A673 (cell line): ENCODE measurements around the gene FBLN2. TPM values are rescaled to one million over a fixed set of nuclear protein-coding genes. Genes with fewer than 3 reads are reported as not detected.

Experiments
- BruUV-seq: library from RNA; stranded (reverse); fragments of 400-500 nt; replicated peaks from 2 replicates; lab custom pipeline; 2021; lab: Mats Ljungman, UMichigan
- CTCF ChIA-PET: fragments of 300-600 bp; sonication (Branson Sonifier 250); formaldehyde crosslinking; loops from one replicate; lab custom pipeline; 2022; ENCODE audit warnings: antibody characterized with exemption; lab: Charles Lee
- POLR2A ChIA-PET: fragments of 300-600 bp; sonication (Branson Sonifier 250); formaldehyde crosslinking; loops from one replicate; lab custom pipeline; 2022; ENCODE audit warnings: antibody characterized with exemption; ENCODE audit not compliant: low non-redundant PET; lab: Charles Lee
- DNase-seq: peaks from one replicate; pipeline ENCODE4 v3.0.0-alpha.2; 2015; ENCODE audit warnings: low spot score
- H3K27ac ChIP-seq: fragments of 200-600 bp; sonication (generic); 2 replicates; pipeline ENCODE4 v1.5.1; 2016; ENCODE audit warnings: mixed run types, low read depth, mild to moderate bottlenecking, mixed read lengths, antibody characterized with exemption, low read length; ENCODE audit not compliant: poor library complexity, severe bottlenecking
- H3K27me3 ChIP-seq: fragments of 200-600 bp; sonication (generic); replicated peaks from 2 replicates; pipeline ENCODE4 v1.6.1; 2017; ENCODE audit warnings: mixed run types, low read depth, mild to moderate bottlenecking, mixed read lengths, antibody characterized with exemption, low read length; ENCODE audit not compliant: insufficient read depth, poor library complexity
- H3K36me3 ChIP-seq: fragments of 200-600 bp; sonication (generic); 2 replicates; pipeline ENCODE4 v1.6.1; 2016; ENCODE audit warnings: mixed run types, mild to moderate bottlenecking, mixed read lengths, antibody characterized with exemption, low read length; ENCODE audit not compliant: insufficient read depth, poor library complexity, severe bottlenecking
- H3K4me1 ChIP-seq: fragments of 200-600 bp; sonication (generic); 2 replicates; pipeline ENCODE4 v1.6.1; 2017; ENCODE audit warnings: mixed run types, mild to moderate bottlenecking, mixed read lengths, antibody characterized with exemption, low read length; ENCODE audit not compliant: insufficient read depth, poor library complexity, severe bottlenecking
- H3K4me3 ChIP-seq: fragments of 200-600 bp; sonication (generic); 2 replicates; pipeline ENCODE4 v1.5.1; 2016; ENCODE audit warnings: low read depth, mixed run types, mild to moderate bottlenecking, mixed read lengths, low read length; ENCODE audit not compliant: poor library complexity, severe bottlenecking
- H3K9me3 ChIP-seq: fragments of 200-600 bp; sonication (generic); 2 replicates; pipeline ENCODE4 v1.6.1; 2016; ENCODE audit warnings: mixed run types, low read depth, mild to moderate bottlenecking, mixed read lengths, antibody characterized with exemption, low read length; ENCODE audit not compliant: poor library complexity, severe bottlenecking
- EZH2 ChIP-seq: fragments of 200-600 bp; sonication (generic); IDR thresholded peaks from 2 replicates; pipeline ENCODE4 v1.6.1; 2017; ENCODE audit warnings: borderline replicate concordance, low read depth, mild to moderate bottlenecking, mixed read lengths, antibody characterized with exemption, low read length; ENCODE audit not compliant: poor library complexity, severe bottlenecking
- intact Hi-C: fragments of 100-400 bp; cut with micrococcal nuclease; formaldehyde crosslinking; loops from one replicate; pipeline ENCODE4 v1.10.0; 2022; ENCODE audit not compliant: unreplicated experiment
- total RNA-seq: library from RNA; stranded (reverse); gene quantifications from 2 replicates; pipeline ENCODE4 v1.2.3, GENCODE V29; 2021
- TF ChIP-seq, protein P1 (sequence below): fragments of 300-800, 200-600 bp; sonication (generic); conservative IDR thresholded peaks from 2 replicates; pipeline ENCODE4 v1.5.1; 2017; ENCODE audit warnings: low read depth, mild to moderate bottlenecking, antibody characterized with exemption, low read length, moderate library complexity, mixed read lengths

Gene FBLN2
- total RNA-seq, 1 experiment from 2014 or later, result 0.71 TPM

DNA sequence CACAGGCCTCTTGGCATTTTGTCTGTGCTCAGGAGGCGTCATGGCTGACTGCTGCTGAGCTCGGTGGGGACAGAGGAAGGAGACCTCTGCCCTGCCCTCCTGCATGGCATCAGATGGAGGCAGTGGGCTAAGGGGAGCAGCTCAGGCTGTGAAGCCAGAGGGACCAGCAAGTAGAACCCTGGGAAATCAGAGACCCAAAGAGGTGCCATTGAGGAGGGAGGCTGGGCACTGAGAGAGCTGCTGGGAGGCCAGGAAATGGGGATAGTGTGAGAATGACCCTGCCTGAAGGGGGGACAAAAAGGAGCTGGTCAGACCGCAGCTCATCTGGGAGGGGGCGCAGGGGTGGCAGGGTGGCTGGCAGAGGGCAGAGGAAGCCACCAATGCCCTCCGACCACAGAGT, 136.8 kb downstream of the FBLN2 start:
- intact Hi-C loops, result no loop called here
- no peaks in the 10 kb centered on the region for H3K27me3 ChIP-seq
- H3K4me3 ChIP-seq, result no peak overlapping the region
- POLR2A ChIA-PET, result no interaction called here
- BruUV-seq, result no TSS peak
- H3K9me3 ChIP-seq, result no peaks in the 10 kb centered on the region
- H3K36me3 ChIP-seq, result no peaks in the 10 kb centered on the region
- CTCF ChIA-PET, result no interaction called here
- no peaks in the 10 kb centered on the region for H3K4me1 ChIP-seq
- H3K27ac ChIP-seq, result no peak overlapping the region
- no peak for DNase-seq
- TF ChIP-seq, protein P1, sequence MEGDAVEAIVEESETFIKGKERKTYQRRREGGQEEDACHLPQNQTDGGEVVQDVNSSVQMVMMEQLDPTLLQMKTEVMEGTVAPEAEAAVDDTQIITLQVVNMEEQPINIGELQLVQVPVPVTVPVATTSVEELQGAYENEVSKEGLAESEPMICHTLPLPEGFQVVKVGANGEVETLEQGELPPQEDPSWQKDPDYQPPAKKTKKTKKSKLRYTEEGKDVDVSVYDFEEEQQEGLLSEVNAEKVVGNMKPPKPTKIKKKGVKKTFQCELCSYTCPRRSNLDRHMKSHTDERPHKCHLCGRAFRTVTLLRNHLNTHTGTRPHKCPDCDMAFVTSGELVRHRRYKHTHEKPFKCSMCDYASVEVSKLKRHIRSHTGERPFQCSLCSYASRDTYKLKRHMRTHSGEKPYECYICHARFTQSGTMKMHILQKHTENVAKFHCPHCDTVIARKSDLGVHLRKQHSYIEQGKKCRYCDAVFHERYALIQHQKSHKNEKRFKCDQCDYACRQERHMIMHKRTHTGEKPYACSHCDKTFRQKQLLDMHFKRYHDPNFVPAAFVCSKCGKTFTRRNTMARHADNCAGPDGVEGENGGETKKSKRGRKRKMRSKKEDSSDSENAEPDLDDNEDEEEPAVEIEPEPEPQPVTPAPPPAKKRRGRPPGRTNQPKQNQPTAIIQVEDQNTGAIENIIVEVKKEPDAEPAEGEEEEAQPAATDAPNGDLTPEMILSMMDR, result no peak
- TF ChIP-seq EZH2, result no peak

DNA sequence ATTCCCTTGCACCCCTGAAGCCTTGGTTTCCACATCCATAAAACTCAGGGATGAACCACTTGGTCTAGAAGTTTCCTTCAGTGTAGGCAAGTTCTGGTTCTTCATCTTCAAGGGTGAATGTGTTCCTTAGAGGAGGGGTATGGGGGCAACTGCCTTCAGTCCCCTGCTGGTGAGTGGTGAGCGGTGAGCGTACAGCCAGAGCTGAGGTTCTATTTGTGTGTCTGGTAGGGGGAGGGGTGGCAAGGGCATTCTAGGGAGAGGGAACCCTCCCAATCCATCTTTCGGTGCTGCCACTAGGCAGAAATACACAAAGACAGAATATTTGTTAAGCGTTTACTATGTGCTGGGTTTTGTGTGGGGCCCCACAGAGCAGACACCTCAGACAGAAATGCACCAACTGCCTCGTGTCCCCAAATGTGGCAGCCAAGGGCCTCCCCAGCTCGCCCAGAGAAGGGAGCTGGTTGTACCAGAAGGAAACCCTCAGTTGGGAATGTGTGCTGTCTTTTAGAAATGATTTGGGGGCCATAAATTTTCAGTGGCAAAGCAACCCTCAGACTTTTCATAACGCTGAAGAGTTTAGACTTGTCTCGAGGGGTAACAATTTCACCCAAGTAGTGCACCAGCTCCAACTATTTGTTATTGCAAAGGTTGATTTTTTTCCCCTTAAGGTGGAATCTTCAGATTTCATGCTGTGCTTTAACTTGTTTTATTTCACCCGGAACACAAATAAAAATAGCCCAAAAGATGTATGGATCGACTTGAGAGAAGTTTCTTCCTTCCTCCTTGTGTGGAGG, 137.6 kb downstream of the FBLN2 start:
- no peaks in the 10 kb centered on the region for H3K36me3 ChIP-seq
- H3K4me3 ChIP-seq, result no peak overlapping the region
- ChIA-PET POLR2A (no interaction called here), CTCF (no interaction called here)
- no peaks in the 10 kb centered on the region for H3K9me3 ChIP-seq
- intact Hi-C loops, result no loop called here
- no peaks in the 10 kb centered on the region for H3K4me1 ChIP-seq
- DNase-seq, result no peak
- TF ChIP-seq, protein P1, result no peak
- no peak for TF ChIP-seq EZH2
- no peak overlapping the region for H3K27ac ChIP-seq
- BruUV-seq, result no TSS peak
- H3K27me3 ChIP-seq, result no peaks in the 10 kb centered on the region

DNA sequence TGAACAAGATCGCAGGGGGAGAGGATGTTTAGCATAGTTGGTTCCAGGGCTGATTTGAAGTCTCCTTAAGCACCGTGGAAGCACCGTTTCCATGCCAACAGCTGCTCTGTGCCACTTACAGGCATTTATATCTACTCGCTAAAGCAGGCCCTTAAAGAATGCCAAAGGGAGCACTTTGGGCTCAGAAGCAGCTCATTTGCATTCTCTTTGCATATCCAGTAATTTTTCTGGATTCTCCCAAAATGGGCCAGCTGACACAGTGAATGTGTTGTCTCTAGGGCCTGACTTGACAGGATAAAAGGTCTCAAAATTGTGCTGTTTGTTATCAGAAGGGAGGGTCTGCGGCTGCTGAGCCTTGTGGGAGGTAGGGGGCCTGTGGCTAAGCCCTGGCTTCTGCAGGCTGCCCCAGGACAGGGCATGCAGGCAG, 138.6 kb downstream of the FBLN2 start:
- DNase-seq, result no peak
- Histone ChIP-seq H3K27ac (no peak overlapping the region), H3K4me1 (no peaks in the 10 kb centered on the region), H3K27me3 (no peaks in the 10 kb centered on the region), H3K9me3 (no peaks in the 10 kb centered on the region), H3K36me3 (no peaks in the 10 kb centered on the region), H3K4me3 (no peak overlapping the region)
- no TSS peak for BruUV-seq
- ChIA-PET POLR2A (no interaction called here), CTCF (no interaction called here)
- intact Hi-C loops, result no loop called here
- no peak for TF ChIP-seq EZH2
- TF ChIP-seq, protein P1, result no peak

Other genes with a start within 250 kb of the FBLN2 start
- gene NUP210, start 128.8 kb upstream of the FBLN2 start, total RNA-seq, result 11.4 and 16.3 TPM in 2 replicates
- 1.0 and 2.5 TPM in 2 replicates for gene HDAC11, start 68.8 kb upstream of the FBLN2 start, total RNA-seq